UCSD-AML1 (cell line): ENCODE measurements around the gene DDX11.
"Not testable (repeated sequence)": the region's sequence is repeated elsewhere in the genome, so short reads cannot be mapped to it uniquely, and the experiment has no call there.

Experiments used
- DNase-seq: peaks from one replicate; lab custom pipeline; 2025; ENCODE audit not compliant: unreplicated experiment; lab: John Stamatoyannopoulos, UW

DDX11 gene

GRCh38 chr12:31121022-31121728 is 47.5 kb downstream of the DDX11 start:
- not testable (repeated sequence) for DNase-seq

- no peak for DNase-seq
Observed at GRCh38 chr12:31122481-31122880, 48.8 kb downstream of the DDX11 start.

- not testable (repeated sequence) for DNase-seq
Observed at GRCh38 chr12:31124158-31124557, 50.5 kb downstream of the DDX11 start.

GRCh38 chr12:31125171-31125570 is 51.5 kb downstream of the DDX11 start:
- not testable (repeated sequence) for DNase-seq

- DNase-seq: not testable (repeated sequence)
Observed at GRCh38 chr12:31127209-31127848, 53.7 kb downstream of the DDX11 start.

- not testable (repeated sequence) for DNase-seq
Observed at GRCh38 chr12:31136581-31136980, 62.9 kb downstream of the DDX11 start.

- not testable (repeated sequence) for DNase-seq
Observed at GRCh38 chr12:31144768-31145167, 71.1 kb downstream of the DDX11 start.

- not testable (repeated sequence) for DNase-seq
Observed at GRCh38 chr12:31145296-31145695, 71.6 kb downstream of the DDX11 start.

- DNase-seq: not testable (repeated sequence)
Observed at GRCh38 chr12:31147415-31147814, 73.8 kb downstream of the DDX11 start.

- not testable (repeated sequence) for DNase-seq
Observed at GRCh38 chr12:31150766-31151165, 77.1 kb downstream of the DDX11 start.
